RKO (cell line): ENCODE data around the gene SSRP1.
"Not testable (repeated sequence)": the region's sequence is repeated elsewhere in the genome, so short reads cannot be mapped to it uniquely, and the experiment has no call there.

Experiments
- DNase-seq: peaks from one replicate; pipeline ENCODE4 v3.0.0-alpha.2; 2016; ENCODE audit warnings: low spot score

Gene SSRP1

DNA sequence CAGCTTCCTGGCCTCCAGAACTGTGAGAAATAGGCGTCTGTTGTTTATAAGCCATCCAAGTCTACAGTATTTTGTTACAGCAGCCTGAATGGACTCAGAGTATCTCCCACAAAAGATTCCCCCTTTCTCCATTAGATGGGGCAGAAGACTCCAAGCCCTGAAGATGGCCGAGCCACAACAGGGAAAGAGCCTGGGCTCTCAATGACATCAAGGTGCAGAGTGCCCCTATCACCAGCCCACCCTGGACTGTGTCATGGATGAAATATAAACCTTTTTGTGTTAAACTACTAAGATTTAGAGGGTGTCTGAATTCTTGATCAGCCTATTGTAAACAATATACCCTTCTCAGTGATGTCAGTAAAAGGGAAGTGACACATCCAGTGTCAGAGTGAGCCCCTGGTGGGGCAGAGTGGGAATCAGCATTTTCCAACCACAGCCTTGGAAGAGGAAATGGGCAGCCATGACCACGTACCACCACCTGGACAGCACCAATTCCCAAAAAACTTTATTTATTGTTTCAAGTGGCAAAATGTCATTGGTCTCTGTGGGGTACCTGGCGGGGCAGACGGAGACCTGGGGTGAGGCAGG is 36.4 kb downstream of the SSRP1 start:
- no peak for DNase-seq

DNA sequence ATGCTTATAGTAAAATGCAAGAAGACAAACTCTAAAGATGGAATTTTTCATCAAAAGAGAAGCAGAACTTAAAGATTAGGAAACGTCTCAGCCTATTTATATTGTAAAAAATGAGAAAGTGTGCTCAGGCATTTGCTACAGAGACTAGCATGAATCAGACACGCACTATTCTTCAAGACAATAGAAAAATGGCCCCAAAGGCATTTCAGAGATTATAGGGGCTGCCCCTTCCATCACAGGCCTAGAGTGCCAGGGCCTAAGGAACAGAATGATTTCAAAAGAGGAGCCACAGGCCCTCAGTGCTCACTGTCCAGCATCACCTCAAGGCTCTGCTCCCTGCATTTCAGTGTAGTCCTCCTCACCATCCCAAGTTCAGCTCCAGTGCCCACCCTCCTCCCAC is 38.5 kb downstream of the SSRP1 start:
- DNase-seq, result no peak

DNA sequence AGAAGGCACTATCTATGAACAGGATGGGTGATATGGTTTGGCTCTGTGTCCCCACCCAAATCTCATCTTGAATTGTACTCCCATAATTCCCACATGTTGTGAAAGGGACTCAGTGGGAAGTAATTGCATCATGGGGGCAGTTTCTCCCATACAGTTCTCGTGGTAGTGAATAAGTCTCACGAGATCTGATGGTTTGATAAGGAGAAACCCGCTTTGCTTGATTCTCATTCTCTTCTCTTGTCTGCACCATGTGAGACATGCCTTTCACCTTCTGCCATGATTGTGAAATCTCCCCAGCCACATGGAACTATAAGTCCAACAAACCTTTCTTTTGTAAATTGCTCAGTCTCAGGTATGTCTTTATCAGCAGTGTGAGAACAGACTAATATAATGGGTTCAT is 39.5 kb downstream of the SSRP1 start:
- DNase-seq, result not testable (repeated sequence)

DNA sequence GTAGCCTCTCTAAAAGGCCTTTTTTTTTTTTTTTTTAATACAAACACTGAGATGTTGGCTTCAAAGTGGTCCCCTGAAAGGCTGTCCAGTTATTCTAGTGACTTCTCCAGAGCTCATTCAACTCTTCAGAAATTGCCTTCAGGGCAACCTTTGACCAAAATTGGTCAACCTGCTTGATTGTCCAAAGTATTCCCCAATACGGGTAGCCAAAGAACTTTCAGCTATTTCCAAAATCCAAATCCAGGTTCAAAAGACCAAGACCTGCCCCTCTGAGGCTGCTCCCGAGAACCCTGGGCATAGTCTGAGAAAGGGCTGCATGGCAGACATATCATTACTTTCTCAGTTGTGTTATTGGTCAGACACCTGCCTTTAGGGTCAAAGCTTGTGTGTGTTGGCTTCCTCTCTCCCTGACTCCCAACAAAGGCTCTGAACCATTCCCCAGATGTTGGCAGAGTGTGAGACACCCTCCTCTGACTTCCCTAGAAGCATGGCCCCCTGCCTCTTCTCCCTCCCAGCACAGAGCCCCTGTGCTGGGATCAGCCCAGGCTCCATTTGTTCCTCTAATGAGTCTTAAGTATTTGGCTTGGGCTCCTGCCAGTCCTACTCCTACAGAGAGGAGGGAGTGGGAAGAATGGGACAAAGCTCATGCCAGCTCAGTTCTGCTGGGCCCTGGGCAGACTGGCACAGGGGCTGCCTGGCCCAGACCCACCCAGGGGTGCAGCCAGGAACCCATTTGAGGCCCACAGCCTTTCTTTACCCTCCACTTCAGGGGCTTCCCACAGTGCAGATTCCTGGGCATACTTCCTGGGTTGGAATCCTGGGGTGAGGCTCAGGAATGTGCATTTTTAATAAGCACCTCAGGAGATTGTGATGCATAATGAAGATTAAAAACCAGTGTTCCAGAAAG is 41.2 kb downstream of the SSRP1 start:
- no peak for DNase-seq

DNA sequence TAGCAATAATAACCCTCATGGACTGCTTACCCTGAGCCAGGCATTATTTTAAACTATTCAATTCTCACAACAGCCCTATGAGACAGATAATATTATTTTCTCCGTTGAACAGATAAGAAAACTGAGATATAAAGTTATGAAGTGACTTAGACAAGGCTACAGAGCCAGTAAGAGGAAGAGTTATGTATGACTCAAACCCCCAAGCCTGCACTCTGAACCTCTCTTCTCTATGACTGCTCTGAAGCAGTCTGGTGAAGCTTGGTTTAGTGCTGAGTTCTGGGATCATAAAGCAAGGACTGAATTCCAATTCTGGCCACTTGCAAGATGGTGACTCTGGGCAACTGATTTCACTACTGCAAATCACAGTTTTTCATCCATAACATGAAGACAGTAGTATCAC is 45.4 kb downstream of the SSRP1 start:
- DNase-seq, result peak; percentile 37

DNA sequence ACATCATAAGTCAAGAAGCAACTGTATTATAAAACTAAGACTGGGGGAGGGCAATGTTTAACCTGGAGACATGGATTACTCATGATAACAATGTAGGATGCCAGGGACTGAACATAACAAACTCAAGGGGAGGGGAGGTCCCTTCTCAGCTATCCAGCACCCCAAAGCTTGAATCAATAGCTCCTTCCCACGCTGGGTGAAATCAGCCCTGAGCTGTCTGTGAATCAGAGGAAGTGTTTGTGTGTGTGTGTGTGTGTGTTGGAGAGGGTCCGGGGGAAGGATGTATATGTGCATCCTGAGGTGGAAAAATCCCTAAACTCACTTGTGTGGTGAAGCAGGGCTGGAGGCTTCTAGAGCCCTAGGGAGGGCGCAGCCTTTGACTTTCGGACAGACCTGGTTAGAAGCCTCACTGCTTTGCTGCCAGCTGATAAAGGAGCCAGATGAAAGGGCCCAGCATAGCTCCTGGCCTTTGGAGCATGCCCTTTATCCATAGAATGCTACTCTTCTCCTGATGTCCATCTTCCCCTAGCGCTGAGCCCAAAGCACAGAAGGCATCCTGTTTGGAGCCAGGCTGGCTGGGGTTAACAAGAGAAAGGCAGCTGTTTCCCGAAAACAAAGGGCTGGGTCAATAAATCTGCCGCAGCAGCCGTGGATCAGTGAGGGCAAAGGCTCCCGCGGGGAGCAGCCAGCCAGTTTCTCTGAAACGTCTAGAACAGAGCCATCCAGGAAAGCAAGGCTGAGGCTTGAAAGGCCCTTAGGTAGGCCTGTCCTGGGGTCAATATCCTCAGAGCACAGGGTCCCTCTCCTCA is 46.7 kb downstream of the SSRP1 start:
- peak; percentile 71 for DNase-seq

DNA sequence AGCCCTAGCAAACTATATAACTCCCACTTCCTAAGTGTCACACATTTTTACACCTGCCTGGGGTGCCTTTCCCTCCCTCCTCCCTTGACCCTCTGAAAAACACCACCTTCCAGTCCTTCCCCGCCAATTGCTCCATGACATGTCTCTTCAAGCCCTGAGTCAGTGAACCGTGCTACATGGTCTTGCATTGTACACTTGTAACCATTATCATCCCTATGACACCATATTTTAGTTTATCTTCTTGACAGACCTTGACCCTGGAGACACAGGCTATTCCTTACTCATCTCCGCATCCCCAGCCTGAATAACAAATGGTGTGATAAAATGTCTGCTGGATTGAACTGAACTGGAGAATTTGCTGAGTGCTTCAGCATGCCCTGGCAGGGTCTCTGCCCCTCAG is 47.8 kb downstream of the SSRP1 start:
- DNase-seq, result no peak

DNA sequence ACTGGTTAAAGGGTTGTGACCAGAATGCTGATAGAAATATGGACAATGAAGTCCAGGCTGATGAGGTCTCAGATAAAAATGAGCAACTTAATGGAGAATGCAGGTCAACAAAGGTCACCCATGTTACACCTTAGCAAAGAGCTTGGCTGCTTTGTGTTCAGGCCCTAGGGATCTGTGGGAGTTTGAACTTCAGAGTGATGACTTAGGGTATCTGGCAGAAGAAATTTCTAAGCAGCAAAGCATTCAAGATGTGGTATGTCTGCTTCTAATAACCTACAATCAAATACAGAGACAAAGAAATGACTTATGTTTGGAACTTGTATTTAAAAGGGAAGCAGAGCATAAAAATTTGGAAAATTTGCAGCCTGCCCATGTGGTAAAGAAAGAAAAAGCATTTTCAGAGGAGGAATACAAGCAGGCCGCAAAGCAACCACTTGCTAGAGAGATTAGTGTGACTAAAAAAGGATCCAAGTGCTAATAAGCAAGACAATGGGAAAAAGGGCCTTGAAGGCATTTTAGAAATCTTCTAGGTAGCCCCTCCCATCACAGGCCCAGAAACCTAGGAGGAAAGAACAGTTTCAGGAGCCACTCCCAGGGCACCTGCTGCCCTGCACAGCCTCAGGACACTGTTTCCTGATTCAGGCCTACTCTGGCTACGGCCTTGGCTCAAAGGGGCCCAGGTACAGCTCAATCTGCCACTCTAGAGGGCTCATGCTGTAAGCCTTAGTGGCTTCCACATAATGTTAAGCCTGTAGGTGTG is 52.3 kb downstream of the SSRP1 start:
- no peak for DNase-seq

DNA sequence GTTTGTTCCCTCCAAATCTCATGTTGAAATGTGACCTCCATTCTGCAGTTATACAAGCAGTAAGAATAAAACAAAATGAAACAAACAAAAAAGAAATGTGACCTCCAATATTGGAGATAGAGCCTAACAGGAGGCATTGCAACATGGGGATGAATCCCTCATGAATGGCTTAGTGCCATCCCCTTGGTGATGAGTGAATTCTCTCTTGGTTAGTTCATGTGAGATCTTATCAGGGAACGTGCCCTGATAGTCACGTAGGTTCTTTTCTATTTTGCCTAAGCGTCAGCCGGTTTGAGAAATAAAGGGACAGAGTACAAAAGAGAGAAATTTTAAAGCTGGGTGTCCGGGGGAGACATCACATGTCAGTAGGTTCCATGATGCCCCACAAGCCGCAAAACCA is 54.1 kb downstream of the SSRP1 start:
- DNase-seq, result not testable (repeated sequence)

DNA sequence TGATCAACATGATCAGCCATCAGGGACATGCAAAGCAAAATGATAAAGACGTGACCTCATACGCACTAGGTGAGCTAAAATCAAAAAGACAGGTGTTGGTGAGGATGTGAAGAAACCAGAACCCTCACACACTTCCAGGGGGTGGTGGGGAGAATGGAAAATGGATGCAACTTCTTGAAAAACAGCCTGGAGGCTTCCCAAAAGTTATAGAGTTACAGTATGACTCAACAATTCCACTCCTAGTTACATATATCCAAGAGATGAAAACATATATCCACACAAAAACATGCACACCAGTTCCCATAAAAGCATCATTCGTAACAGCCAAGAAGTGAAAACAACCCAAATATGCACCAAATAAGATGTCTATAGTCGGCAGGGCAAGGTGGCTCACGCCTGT is 56.6 kb downstream of the SSRP1 start:
- DNase-seq, result no peak

DNA sequence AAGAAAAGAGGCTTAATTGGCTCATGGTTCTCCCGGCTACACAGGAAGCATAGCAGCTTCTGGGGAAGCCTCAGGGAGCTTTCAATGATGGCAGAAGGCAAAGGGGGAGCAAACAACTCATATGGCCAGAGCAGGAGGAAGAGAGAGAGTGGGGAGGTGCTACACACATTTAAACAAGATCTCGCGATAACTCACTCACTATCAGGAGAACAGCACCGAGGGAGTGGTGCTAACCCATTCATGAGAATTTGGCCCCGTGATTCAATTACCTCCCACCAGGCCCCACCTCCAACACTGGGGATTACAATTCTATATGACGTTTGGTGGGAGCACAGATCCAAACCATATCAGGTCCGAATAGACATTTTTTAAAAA is 57.0 kb downstream of the SSRP1 start:
- no peak for DNase-seq

DNA sequence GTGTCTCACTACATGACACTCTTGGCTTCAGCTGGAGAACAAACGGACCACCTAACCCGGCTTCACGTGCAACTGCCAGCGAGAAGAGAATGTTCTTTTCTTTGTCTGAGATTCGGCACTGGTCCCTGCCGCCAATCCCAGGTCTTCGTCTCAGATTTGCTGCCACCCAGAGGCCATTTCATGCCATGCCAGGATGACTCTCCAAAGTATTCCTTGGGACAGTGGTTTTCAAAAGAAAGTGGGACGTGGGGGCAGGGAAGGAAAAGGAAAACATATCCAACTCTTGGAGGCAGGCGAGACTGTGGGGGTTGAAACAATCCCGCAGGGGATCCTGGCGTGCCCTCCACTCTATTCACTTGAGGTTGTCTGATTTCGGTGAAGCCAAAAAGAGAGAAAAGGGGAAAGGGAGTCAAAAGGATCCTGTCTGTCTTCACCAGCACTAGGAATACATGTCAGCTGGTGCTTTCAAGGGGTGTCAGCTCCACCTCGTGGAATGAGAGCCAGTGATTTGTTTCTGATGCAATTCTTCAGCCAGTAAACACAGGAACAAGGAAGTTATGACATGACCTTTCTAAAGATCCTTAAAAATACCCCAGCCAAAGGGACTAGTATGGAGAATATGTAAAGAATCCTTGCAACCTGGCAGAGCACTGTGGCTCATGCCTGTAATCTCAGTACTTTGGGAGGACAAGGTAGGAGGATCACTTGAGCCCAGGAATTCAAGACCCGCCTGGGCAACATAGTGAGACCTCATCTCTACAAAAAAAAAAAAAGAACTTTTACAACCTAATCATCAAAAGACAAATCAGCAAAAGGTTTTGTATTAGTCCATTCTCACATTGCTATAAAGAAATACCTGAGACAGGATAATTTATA is 57.6 kb downstream of the SSRP1 start:
- DNase-seq, result peak; percentile 75

DNA sequence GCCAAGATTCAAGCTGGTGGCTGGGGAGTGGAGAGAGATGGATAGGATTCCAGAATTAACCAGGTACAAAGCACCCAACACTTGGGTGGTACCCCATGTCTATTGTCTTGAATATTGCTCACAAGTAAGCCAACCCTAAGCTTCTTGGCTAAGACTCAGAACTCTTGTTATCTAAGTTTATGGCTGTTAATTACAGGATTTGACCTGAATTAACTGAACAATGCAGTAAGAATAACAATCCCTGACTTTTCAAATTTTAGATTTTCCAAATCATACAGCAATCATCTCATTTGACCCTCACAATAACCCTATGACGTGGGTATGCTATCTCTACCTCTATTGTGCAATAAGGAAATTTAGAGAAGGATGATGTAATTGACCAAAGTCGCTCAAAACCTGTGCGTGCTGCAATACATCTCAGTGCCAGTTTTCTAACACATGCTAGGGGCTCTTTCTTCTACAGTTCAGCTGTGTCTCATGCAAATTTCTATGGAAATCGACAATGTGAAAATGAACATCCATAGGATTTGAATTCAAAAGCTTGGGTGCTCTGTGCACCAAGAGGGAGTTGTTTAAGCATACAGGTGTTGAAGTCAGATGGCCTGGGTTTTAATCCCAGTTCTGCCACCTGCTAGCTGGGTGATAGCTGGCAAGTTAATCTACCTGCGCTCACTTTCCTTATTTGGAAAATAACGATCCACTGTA is 58.6 kb downstream of the SSRP1 start:
- DNase-seq, result no peak

DNA sequence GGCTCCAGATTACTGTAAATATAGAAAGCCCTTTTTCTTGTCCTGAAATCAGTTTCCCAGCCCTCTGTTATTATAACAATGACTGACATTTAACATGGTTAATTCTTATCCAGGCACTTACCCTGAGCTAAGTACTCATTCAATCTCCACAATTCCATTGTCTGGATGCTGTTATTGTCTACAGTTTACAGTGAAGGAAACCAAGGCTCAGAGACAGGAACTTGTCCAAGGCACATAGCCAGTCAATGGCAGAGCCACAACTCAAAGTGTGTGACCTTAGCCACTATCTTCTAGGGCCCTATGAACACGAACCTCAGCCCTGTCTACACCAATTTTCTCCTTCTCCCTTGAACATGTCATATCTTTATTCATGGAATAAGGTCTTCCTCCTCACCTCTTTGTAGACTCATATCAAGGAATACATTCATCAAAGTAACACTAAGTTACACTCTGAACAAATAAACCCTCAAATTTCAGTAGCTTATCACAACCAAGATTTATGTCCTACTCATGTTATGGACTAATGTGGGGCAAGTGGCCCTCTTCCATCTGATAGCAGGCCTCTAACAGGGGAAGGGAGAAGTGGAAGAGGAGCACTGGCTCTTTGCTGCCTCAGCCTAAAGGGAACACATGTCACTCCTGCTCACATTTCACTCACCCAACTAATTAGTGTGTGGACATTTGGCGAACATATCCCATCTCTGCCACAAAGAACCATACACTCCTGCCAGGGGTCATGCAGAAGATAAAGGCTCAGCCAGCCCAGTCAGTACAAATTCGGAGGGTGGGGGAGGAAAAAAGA is 59.3 kb downstream of the SSRP1 start:
- DNase-seq, result no peak
